Ascending aorta (tissue), 2 donors: ENCODE data around the gene NR2F2. TPM values are rescaled to one million over a fixed set of nuclear protein-coding genes. Genes with fewer than 3 reads are reported as not detected.
A peak's percentile ranks its signal among the peaks of the same experiment; 100 is the strongest.

Source experiments
- DNase-seq, 2 donors: peaks; one replicate each; pipeline ENCODE4 v3.0.0-alpha.2; 2019; ENCODE audit warnings: low spot score in 2 of 2
- H3K27ac ChIP-seq, 2 donors: fragments of 200-600 bp; sonication (generic); one replicate each; pipeline ENCODE4 v1.5.1; 2016 to 2017; ENCODE audit warnings: mild to moderate bottlenecking in 1 of 2
- H3K27me3 ChIP-seq: fragments of 200-600 bp; sonication (generic); one replicate; pipeline ENCODE4 v1.5.1; 2017
- H3K36me3 ChIP-seq, 2 donors: fragments of 200-600 bp; sonication (generic); one replicate each; pipeline ENCODE4 v1.5.1; 2016
- H3K4me1 ChIP-seq, 2 donors: fragments of 200-600 bp; sonication (generic); one replicate each; pipeline ENCODE4 v1.5.1; 2016 to 2017; ENCODE audit warnings: mild to moderate bottlenecking in 1 of 2
- H3K4me3 ChIP-seq, 2 donors: fragments of 200-600 bp; sonication (generic); one replicate each; pipeline ENCODE4 v1.5.1; 2016 to 2017; ENCODE audit warnings: mild to moderate bottlenecking in 1 of 2
- H3K9me3 ChIP-seq, 2 donors: fragments of 200-600 bp; sonication (generic); one replicate each; pipeline ENCODE4 v1.5.1; 2016
- intact Hi-C: fragments of 100-400 bp; cut with DNase I; formaldehyde crosslinking; loops from one replicate; pipeline ENCODE4 v1.15.1; 2023
- total RNA-seq: library from RNA; depleted of rRNA; stranded (reverse); fragments of >200 nt; gene quantifications from one replicate; pipeline ENCODE4 v1.1.0, GENCODE V29; 2016
- TF ChIP-seq, protein P1 (sequence below), 3 experiments: fragments of 200-600 bp in 2 of 3; fragments of 450-650 bp in 1 of 3; sonication (generic) in 2 of 3; IDR thresholded peaks; one replicate each; pipeline ENCODE4 v1.5.1; 2016 to 2019; ENCODE audit warnings: antibody characterized with exemption in 3 of 3, mild to moderate bottlenecking in 1 of 3, moderate library complexity in 1 of 3

NR2F2 gene
- total RNA-seq, 1 donor from 2014 or later, result 126 TPM

DNA sequence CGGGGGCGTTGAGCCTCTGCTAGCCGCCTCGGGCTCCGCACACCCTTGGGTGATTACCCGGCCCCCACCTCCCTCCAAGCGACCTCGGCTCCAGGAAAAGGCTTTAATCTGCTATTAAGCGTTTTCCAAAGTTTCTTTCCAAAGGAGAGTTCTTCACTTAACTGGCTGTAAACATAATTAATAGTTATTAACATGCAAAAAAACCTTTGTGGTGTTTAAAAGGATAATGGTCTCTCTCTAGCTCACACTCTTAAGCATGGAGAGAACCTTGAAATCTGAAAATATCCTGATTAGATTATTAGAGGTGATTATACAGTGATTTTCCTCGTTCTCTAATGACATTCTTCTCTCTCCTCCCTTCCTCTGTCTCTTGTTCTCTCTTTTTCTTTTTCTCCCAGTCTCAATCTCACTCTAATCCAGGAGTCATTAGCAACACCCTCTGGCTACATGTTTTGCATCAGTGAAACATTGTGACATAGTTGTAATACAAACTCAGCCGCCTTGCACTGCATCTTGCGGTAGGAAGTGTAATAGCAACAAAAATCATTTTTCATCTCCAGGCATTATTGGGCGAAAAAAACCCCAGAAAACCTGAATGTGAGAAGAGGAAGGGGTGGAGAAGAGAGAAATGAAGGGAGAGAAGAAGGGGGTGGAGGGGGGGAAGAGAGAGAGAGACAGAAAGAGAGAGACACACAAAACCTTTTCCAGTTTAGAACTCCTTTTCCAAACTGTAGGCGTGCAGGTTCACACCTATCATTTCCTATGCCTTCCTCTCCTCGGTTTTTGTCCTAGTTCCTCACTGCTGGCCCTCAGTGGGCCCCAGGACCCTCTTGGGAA lies 24.4 kb downstream of the NR2F2 start:
- peak overlapping the region; percentile 88 to 89 for H3K27ac ChIP-seq
- TF ChIP-seq, protein P1, sequence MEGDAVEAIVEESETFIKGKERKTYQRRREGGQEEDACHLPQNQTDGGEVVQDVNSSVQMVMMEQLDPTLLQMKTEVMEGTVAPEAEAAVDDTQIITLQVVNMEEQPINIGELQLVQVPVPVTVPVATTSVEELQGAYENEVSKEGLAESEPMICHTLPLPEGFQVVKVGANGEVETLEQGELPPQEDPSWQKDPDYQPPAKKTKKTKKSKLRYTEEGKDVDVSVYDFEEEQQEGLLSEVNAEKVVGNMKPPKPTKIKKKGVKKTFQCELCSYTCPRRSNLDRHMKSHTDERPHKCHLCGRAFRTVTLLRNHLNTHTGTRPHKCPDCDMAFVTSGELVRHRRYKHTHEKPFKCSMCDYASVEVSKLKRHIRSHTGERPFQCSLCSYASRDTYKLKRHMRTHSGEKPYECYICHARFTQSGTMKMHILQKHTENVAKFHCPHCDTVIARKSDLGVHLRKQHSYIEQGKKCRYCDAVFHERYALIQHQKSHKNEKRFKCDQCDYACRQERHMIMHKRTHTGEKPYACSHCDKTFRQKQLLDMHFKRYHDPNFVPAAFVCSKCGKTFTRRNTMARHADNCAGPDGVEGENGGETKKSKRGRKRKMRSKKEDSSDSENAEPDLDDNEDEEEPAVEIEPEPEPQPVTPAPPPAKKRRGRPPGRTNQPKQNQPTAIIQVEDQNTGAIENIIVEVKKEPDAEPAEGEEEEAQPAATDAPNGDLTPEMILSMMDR (IDR thresholded peaks at IDR 0.05), result peak; percentile 24 to 51 (median 45)
- no peaks in the 10 kb centered on the region for H3K9me3 ChIP-seq
- DNase-seq, result no peak
- intact Hi-C loops, result loop anchor here (2.0 to 5.0 kb wide), 3 partner anchors 24 to 798 kb away; partner anchors contain the start of gene NR2F2
- peaks cover 4 to 8% of the 10 kb centered on the region in 2 donors for H3K4me1 ChIP-seq
- peak overlapping the region; percentile 66 to 79 for H3K4me3 ChIP-seq
- H3K36me3 ChIP-seq, result no peaks in the 10 kb centered on the region
- H3K27me3 ChIP-seq, result peaks cover under 1% of the 10 kb centered on the region

DNA sequence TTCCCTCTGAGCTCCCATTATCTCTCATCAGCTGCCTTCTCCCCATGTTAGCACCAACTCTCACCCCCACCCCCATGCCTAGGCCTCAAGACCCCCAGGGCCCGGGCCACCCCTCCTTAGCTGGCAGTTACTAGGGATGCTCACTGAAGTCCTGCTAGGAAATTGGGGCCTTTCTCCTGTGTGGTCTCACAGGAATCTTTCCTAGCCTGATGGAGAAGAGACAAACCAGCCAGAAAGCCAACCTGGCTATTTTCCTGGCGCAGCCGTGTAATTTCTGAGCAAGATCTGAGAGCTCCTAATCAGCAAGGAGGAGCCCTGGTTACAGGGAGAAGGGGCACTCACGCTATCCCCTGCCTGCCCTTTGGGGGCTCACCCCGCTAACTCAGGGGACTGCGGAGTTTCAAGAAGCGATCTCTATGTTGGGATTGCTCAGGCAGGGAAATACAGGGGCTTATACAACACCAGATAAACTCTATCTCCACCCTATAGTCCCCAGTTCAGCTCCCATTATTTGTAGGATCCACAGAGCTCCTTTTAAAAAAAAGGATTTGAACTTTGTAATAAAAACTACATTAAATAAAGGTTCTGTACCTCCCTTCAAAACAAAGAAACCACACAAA lies 25.2 kb downstream of the NR2F2 start:
- intact Hi-C loops, result loop anchor here (2.0 to 5.0 kb wide), 4 partner anchors 25 to 798 kb away; partner anchors contain the start of gene NR2F2
- Histone ChIP-seq H3K4me3 (peak overlapping the region in 1 of 2 donors; percentile 66), H3K27me3 (peaks cover 8% of the 10 kb centered on the region), H3K27ac (peak overlapping the region; percentile 88 to 89), H3K4me1 (peaks cover 4 to 11% of the 10 kb centered on the region in 2 donors), H3K9me3 (no peaks in the 10 kb centered on the region), H3K36me3 (no peaks in the 10 kb centered on the region)
- DNase-seq, result no peak
- TF ChIP-seq, protein P1 (IDR thresholded peaks at IDR 0.05), result no peak

DNA sequence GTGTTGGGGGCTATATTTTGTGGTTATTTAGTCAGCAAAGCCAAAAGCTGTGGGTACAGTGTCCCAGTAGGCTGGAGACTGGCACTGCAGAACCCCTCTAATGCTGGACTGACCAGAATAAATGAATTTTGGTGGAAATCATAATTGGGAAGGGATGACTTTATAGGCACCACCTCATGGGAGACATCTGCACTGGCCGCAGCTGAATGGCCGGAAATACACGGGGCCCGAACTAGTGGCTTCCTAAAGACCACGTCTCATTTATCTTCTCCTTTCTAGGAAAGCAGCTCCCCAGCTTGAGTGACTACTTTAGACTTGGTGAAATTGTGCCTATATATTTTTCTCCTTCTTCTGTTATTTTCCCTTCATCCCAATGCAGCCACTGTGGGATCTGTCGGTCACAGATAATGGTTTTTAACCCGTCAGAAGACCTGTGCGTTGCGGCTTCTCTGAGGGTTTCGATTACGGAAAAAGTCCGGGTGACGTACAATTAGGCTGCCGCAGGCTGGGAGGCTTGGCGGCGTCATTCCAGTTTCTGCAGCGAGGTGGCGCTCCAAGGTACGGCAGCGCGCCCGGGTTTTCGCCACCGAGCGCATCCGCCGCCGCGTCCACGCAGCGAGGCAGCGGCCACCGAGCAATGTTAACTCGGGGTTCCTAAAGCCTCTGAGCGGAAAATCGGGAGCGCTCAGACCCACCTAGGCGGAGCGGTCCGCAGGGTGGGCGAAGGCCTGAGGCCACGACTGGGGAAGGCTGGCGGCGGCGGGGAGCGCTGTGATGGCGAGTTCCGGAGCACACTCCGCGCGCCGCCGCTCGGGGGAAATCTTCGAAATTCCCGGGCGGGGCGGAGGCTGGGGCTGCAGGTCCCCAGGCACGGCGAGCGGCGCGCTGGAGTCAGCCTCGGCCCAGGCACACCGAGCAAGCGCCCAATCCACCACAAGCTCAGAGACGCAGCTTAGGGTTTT lies 26.3 kb downstream of the NR2F2 start:
- Histone ChIP-seq H3K4me3 (peak overlapping the region; percentile 58 to 78), H3K9me3 (no peaks in the 10 kb centered on the region), H3K27me3 (peaks cover 8% of the 10 kb centered on the region), H3K27ac (peak overlapping the region; percentile 35 to 55), H3K4me1 (peaks cover 4 to 15% of the 10 kb centered on the region in 2 donors), H3K36me3 (no peaks in the 10 kb centered on the region)
- peak in 1 of 2 donors; percentile 88 for DNase-seq
- intact Hi-C loops, result loop anchor here (2.0 to 5.0 kb wide), 3 partner anchors 51 to 799 kb away; no protein-coding TSS in a partner anchor
- TF ChIP-seq, protein P1 (IDR thresholded peaks at IDR 0.05), result peak; percentile 94 to 99 (median 99)

DNA sequence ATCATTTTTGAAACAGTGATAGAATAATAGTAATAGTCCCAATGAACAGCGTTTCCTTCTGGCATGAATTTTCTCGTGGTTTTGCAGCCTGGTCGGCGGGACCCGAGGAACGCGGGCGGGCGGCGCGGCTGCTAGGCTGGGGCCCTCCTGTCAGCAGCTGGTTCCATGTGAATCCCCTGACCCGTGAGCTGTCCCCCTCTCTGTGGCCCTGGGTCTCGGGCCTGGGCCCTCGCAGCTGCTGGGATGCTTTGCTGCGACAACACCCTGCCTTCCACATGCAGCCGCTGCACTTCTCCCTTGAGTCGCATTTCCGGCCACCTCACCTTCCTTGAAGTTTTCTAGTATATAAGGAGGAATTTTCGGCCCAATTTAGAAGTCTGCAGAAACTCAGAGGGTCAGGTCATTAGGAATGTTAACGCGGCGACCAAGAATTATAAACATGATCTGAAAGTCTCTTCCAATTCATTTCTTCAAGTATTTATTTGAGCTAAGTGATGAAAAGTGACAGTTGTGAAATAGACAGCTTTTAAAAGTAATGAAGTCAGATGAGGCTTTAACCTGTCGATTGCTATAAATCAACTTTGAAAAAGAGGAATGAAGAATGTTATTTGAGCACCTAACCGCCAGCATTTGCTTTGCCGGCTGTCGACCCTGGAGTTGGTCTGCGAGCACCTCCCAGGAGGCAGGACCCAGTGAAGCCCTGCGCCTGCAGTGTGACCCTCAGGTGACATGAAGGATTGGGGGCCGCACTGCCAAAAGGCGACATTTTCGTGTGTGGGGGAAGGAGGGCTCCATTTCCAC lies 27.7 kb downstream of the NR2F2 start:
- no peak for DNase-seq
- Histone ChIP-seq H3K27ac (no peak overlapping the region), H3K27me3 (peaks cover 8% of the 10 kb centered on the region), H3K9me3 (no peaks in the 10 kb centered on the region), H3K4me3 (peak overlapping the region; percentile 58 to 78), H3K36me3 (no peaks in the 10 kb centered on the region), H3K4me1 (peaks cover 4 to 15% of the 10 kb centered on the region in 2 donors)
- TF ChIP-seq, protein P1 (IDR thresholded peaks at IDR 0.05), result no peak
- intact Hi-C loops, result loop anchor here (5.0 kb wide), 2 partner anchors 49 to 801 kb away; no protein-coding TSS in a partner anchor
